Measurements from ENCODE around the gene GALNT10. TPM values are rescaled to one million over a fixed set of nuclear protein-coding genes. Genes with fewer than 3 reads are reported as not detected.

The GALNT10 gene
- total and polyA plus RNA-seq, 2 of the 8 experiments (the other 6 are each of a cell fraction or from before 2014, with no cell fraction given): 4.6 to 15.5 TPM

DNA sequence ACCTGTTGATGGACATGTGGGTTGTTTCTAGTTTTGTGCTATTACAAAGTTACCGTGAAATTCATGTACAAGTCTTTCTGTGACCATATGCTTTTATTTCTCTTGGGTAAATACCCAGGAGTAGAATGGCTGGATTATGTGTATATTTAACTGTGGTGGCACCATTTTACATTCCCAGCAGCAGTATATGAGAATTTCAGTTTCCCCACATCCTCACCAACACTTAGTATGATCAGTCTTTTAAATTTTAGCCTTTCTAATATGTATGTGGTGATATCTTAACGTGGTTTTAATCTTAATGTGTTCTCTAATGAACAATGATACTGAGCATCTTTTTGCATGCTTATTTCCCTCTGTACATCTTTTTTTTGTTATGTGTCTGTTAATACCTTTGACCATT lies 36.6 kb downstream of the GALNT10 start:
- H2BK12ac ChIP-seq (ENCODE audit: low read depth, low read length): no peak overlapping the region
- H2BK120ac ChIP-seq (replicated peaks; ENCODE audit: low read depth, low read length): no peak overlapping the region
- H3K18ac ChIP-seq (ENCODE audit: extremely low read depth, low read length): no peak overlapping the region
- ChIA-PET CTCF (ENCODE audit: partially characterized antibody) (interaction anchor here (1.1 kb wide), 1 partner anchor 8 kb away, joined by 3 read pairs; no protein-coding TSS in a partner anchor), POLR2A (ENCODE audit: partially characterized antibody) (no interaction called here)
- no peak overlapping the region for H3K27ac ChIP-seq (ENCODE audit: low read depth, low read length)
- H2BK5ac ChIP-seq (ENCODE audit: low read depth, low read length): no peak overlapping the region
- H3K4me3 ChIP-seq (ENCODE audit: extremely low read depth in 1 of 4, insufficient read depth in 2 of 4, low read depth in 3 of 4, low read length in 4 of 4): no peak overlapping the region
- no peak overlapping the region for H3K4ac ChIP-seq (replicated peaks; ENCODE audit: insufficient read length, low read depth, low read length)
- H3K9me3 ChIP-seq (ENCODE audit: insufficient read depth in 2 of 2, low read depth in 1 of 2, low read length in 1 of 2): peaks cover 4 to 6% of the 10 kb centered on the region in 2 experiments; a peak in 2 of 4 replicates
- H3K4me1 ChIP-seq (replicated peaks in 1 of 4; ENCODE audit: control insufficient read depth in 3 of 4, insufficient read depth in 4 of 4, low read length in 3 of 4): peaks cover 0 to 2% (median 0%) of the 10 kb centered on the region in 4 experiments; a peak in 1 of 7 replicates
- H2BK20ac ChIP-seq (ENCODE audit: low read length): no peak overlapping the region
- H2AFZ ChIP-seq (ENCODE audit: low read length): no peak overlapping the region
- no peak overlapping the region for H4K5ac ChIP-seq (ENCODE audit: insufficient read length, low read depth, low read length)
- no peak overlapping the region for H3K4me2 ChIP-seq (ENCODE audit: insufficient read depth in 1 of 2, low read depth in 2 of 2, low read length in 2 of 2)
- DNase-seq (ENCODE audit: low read depth in 1 of 2, low spot score in 2 of 2): no peak
- H4K20me1 ChIP-seq (replicated peaks in 1 of 2; ENCODE audit: control insufficient read depth in 1 of 2, insufficient read depth in 2 of 2, low read length in 2 of 2): no peaks in the 10 kb centered on the region
- H3K56ac ChIP-seq (replicated peaks; ENCODE audit: insufficient read length, low read depth, low read length): no peak overlapping the region
- no peak overlapping the region for H4K91ac ChIP-seq (replicated peaks; ENCODE audit: insufficient read length, low read length)
- H4K8ac ChIP-seq (ENCODE audit: extremely low read depth, insufficient read depth, low read length): no peak overlapping the region
- no peak overlapping the region for H3K14ac ChIP-seq (ENCODE audit: insufficient read length)
- TF ChIP-seq CHD1 (IDR thresholded peaks at IDR 0.05; ENCODE audit: low read depth, low read length): no peak
- 0 out of 2 replicates have a peak, but pooled peaks have one; percentile 14 for TF ChIP-seq KDM1A (IDR thresholded peaks at IDR 0.05; ENCODE audit: borderline replicate concordance, low read length)
- no peak for FAIRE-seq
- H3K23me2 ChIP-seq (ENCODE audit: low read depth, low read length): no peaks in the 10 kb centered on the region
- no peak overlapping the region for H3K23ac ChIP-seq (ENCODE audit: insufficient read length)
- no peaks in the 10 kb centered on the region for H3K36me3 ChIP-seq (ENCODE audit: control insufficient read depth in 2 of 4, insufficient read depth in 4 of 4, low read length in 3 of 4)
- H3K79me2 ChIP-seq (ENCODE audit: control insufficient read depth in 1 of 2, insufficient read depth in 2 of 2, low read length in 2 of 2): no peaks in the 10 kb centered on the region
- no peak overlapping the region for H3K9ac ChIP-seq (replicated peaks in 1 of 4; ENCODE audit: extremely low read depth in 1 of 4, low read depth in 3 of 4, low read length in 3 of 4)
- WGBS, 2 experiments (ENCODE audit: extremely low coverage in 1 of 2, insufficient coverage in 1 of 2, insufficient read length in 1 of 2, insufficient replicate concordance in 2 of 2, low coverage in 1 of 2, low lambda C conversion rate in 2 of 2, missing lambda C conversion rate in 1 of 2): 87% methylated on average over 2 of the region's 2 CpGs; no CpG with 5 or more reads in 1 of the 2 experiments
- H3K27me3 ChIP-seq (replicated peaks in 1 of 4; ENCODE audit: control insufficient read depth in 3 of 4, extremely low read depth in 1 of 4, insufficient read depth in 3 of 4, low read length in 3 of 4): no peaks in the 10 kb centered on the region
- H2AK5ac ChIP-seq (ENCODE audit: low read depth, low read length): no peak overlapping the region
- H2BK15ac ChIP-seq (ENCODE audit: low read length): no peak overlapping the region
- H3K79me1 ChIP-seq (ENCODE audit: low read depth, low read length): no peaks in the 10 kb centered on the region
